Measurements from ENCODE around the gene IMMP2L. TPM values are rescaled to one million over a fixed set of nuclear protein-coding genes. Genes with fewer than 3 reads are reported as not detected.

The IMMP2L gene
- polyA plus RNA-seq, 1 donor (not counting 4 experiments of a cell fraction or from before 2014, with no cell fraction given): 14.1 TPM

DNA sequence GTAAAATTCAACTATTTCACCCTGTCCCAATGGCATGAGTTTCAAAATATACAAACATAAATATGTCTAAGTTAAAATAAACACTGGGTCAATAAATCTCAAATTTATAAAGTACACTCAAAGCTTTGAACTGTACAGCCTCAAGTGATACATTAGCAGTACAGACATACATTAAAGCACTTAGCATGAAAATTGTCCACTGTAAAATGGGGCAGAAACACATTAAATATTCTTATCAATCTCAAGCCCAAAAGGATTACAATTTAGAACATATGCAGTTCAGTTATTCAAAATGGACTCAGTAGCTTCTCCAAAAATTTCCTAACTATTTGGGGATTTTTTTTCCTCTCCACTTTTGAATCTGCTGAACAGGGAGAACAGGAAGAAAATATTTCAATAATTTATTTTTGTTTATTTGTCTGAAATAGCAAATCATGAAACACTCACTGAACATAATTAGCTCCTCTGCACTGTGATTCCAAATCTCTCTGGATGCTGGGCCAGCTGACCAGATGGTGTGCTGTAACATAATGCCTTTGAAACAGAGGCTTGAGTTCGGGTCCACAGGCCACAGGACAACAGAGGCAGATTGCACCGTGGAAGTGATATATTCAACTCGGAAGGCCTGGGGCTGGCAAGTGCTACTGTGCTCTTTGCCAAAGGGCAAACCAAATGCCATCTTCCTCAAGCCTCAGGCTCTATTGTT lies 720.3 kb downstream of the IMMP2L start:
- H3K27me3 ChIP-seq (ENCODE audit: control insufficient read depth, extremely low read depth, insufficient read depth, low read length): no peaks in the 10 kb centered on the region
- H3K9ac ChIP-seq (ENCODE audit: control insufficient read depth, extremely low read depth, insufficient read depth, low read length): no peak overlapping the region
- TF ChIP-seq, protein P1, sequence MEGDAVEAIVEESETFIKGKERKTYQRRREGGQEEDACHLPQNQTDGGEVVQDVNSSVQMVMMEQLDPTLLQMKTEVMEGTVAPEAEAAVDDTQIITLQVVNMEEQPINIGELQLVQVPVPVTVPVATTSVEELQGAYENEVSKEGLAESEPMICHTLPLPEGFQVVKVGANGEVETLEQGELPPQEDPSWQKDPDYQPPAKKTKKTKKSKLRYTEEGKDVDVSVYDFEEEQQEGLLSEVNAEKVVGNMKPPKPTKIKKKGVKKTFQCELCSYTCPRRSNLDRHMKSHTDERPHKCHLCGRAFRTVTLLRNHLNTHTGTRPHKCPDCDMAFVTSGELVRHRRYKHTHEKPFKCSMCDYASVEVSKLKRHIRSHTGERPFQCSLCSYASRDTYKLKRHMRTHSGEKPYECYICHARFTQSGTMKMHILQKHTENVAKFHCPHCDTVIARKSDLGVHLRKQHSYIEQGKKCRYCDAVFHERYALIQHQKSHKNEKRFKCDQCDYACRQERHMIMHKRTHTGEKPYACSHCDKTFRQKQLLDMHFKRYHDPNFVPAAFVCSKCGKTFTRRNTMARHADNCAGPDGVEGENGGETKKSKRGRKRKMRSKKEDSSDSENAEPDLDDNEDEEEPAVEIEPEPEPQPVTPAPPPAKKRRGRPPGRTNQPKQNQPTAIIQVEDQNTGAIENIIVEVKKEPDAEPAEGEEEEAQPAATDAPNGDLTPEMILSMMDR (optimal IDR thresholded peaks at IDR 0.05 in 1 of 3, IDR thresholded peaks at IDR 0.05 in 1 of 3, conservative IDR thresholded peaks at IDR 0.05 in 1 of 3; ENCODE audit: extremely low read depth in 1 of 3, insufficient read depth in 2 of 3, low read length in 3 of 3): no peak
- no peaks in the 10 kb centered on the region for H3K4me1 ChIP-seq (ENCODE audit: control insufficient read depth, extremely low read depth, insufficient read depth, low read length)
- no peaks in the 10 kb centered on the region for H3K9me1 ChIP-seq (ENCODE audit: control insufficient read depth, extremely low read depth, insufficient read depth, low read length)
- no peak overlapping the region for H3K4me2 ChIP-seq (ENCODE audit: control insufficient read depth, extremely low read depth, insufficient read depth, low read depth, low read length)
- no peaks in the 10 kb centered on the region for H4K20me1 ChIP-seq (ENCODE audit: control insufficient read depth, extremely low read depth, insufficient read depth, low read length)
- no peak overlapping the region for H3K27ac ChIP-seq (ENCODE audit: control insufficient read depth, insufficient read depth, low read length)
- no peaks in the 10 kb centered on the region for H3K36me3 ChIP-seq (ENCODE audit: control insufficient read depth in 2 of 2, extremely low read depth in 1 of 2, insufficient read depth in 2 of 2, low read length in 2 of 2)
- H3K4me3 ChIP-seq (ENCODE audit: control insufficient read depth in 2 of 3, extremely low read depth in 1 of 3, insufficient read depth in 2 of 3, low read depth in 1 of 3, low read length in 3 of 3): no peak overlapping the region
- H2AFZ ChIP-seq (ENCODE audit: control insufficient read depth, low read length): no peak overlapping the region
- DNase-seq (ENCODE audit: low read depth, low spot score) (no peak), FAIRE-seq (no peak)
- H3K9me3 ChIP-seq (ENCODE audit: control insufficient read depth, low read depth, low read length): no peaks in the 10 kb centered on the region
- dilution Hi-C loops (cut with MboI; ENCODE audit: extremely low pct_ligation_motif_present, low sequenced_read_pairs): no loop called here
- H3K79me2 ChIP-seq (ENCODE audit: control insufficient read depth, insufficient read depth, low read length): no peaks in the 10 kb centered on the region

DNA sequence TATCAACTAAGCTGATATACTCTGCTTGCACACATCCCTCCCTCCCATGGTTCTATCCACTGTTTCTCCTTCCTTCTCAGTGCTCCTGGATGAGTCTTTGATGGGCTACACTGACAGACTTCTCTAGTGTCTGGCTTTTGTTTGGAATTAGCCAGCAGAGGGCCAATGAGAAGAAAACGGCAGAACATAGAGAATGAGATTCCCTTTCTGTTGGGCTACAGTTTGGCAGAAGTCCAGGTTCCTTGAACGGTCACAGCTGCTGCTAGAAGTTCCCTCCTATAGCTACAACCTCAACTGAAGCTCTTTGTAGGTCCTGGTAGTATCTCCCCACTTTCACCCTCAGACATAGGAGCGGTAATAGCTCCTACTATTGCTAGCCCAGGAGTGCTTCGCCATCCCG lies 722.4 kb downstream of the IMMP2L start:
- no peak for FAIRE-seq
- no peak for TF ChIP-seq EZH2 (IDR thresholded peaks at IDR 0.05; ENCODE audit: low read length)
- TF ChIP-seq, protein P1 (optimal IDR thresholded peaks at IDR 0.05 in 1 of 3, IDR thresholded peaks at IDR 0.05 in 1 of 3, conservative IDR thresholded peaks at IDR 0.05 in 1 of 3; ENCODE audit: extremely low read depth in 1 of 3, insufficient read depth in 2 of 3, low read length in 3 of 3): no peak
- Histone ChIP-seq H4K20me1 (ENCODE audit: control insufficient read depth, extremely low read depth, insufficient read depth, low read length) (no peaks in the 10 kb centered on the region), H3K27me3 (ENCODE audit: control insufficient read depth, extremely low read depth, insufficient read depth, low read length) (no peaks in the 10 kb centered on the region), H3K4me3 (ENCODE audit: control insufficient read depth in 2 of 3, extremely low read depth in 1 of 3, insufficient read depth in 2 of 3, low read depth in 1 of 3, low read length in 3 of 3) (no peak overlapping the region), H3K9ac (ENCODE audit: control insufficient read depth, extremely low read depth, insufficient read depth, low read length) (no peak overlapping the region), H3K27ac (ENCODE audit: control insufficient read depth, insufficient read depth, low read length) (no peak overlapping the region), H3K9me3 (ENCODE audit: control insufficient read depth, low read depth, low read length) (no peaks in the 10 kb centered on the region), H3K4me1 (ENCODE audit: control insufficient read depth, extremely low read depth, insufficient read depth, low read length) (no peaks in the 10 kb centered on the region), H2AFZ (ENCODE audit: control insufficient read depth, low read length) (no peak overlapping the region), H3K36me3 (ENCODE audit: control insufficient read depth in 2 of 2, extremely low read depth in 1 of 2, insufficient read depth in 2 of 2, low read length in 2 of 2) (no peaks in the 10 kb centered on the region), H3K4me2 (ENCODE audit: control insufficient read depth, extremely low read depth, insufficient read depth, low read depth, low read length) (no peak overlapping the region), H3K79me2 (ENCODE audit: control insufficient read depth, insufficient read depth, low read length) (no peaks in the 10 kb centered on the region), H3K9me1 (ENCODE audit: control insufficient read depth, extremely low read depth, insufficient read depth, low read length) (no peaks in the 10 kb centered on the region)
- dilution Hi-C loops (cut with MboI; ENCODE audit: extremely low pct_ligation_motif_present, low sequenced_read_pairs): no loop called here
- no peak for DNase-seq (ENCODE audit: low read depth, low spot score)

Data from keratinocyte (primary cell).